Measurements from ENCODE around the gene FAAH. TPM values are rescaled to one million over a fixed set of nuclear protein-coding genes. Genes with fewer than 3 reads are reported as not detected.

The FAAH gene
- total RNA-seq, 1 experiment from 2014 or later: not detected

GRCh38 chr1:46401154-46401913 lies 7.2 kb downstream of the FAAH start:
- no peak for DNase-seq (ENCODE audit: low read depth)

GRCh38 chr1:46401964-46402626 lies 8.0 kb downstream of the FAAH start:
- DNase-seq (ENCODE audit: low read depth): peak; percentile 59

GRCh38 chr1:46403916-46404315 lies 9.8 kb downstream of the FAAH start:
- DNase-seq (ENCODE audit: low read depth): no peak

GRCh38 chr1:46404482-46405196 lies 10.5 kb downstream of the FAAH start:
- no peak for DNase-seq (ENCODE audit: low read depth)

- DNase-seq (ENCODE audit: low read depth): no peak
These were observed 11.1 kb downstream of the FAAH start for GRCh38 chr1:46405197-46405555.

GRCh38 chr1:46405724-46406123 lies 11.6 kb downstream of the FAAH start:
- no peak for DNase-seq (ENCODE audit: low read depth)

- DNase-seq (ENCODE audit: low read depth): no peak
These were observed 12.9 kb downstream of the FAAH start for GRCh38 chr1:46406881-46407608.

GRCh38 chr1:46407636-46408035 lies 13.5 kb downstream of the FAAH start:
- DNase-seq (ENCODE audit: low read depth): no peak

- DNase-seq (ENCODE audit: low read depth): no peak
These were observed 14.4 kb downstream of the FAAH start for GRCh38 chr1:46408356-46409062.

- no peak for DNase-seq (ENCODE audit: low read depth)
These were observed 14.9 kb downstream of the FAAH start for GRCh38 chr1:46409063-46409372.

GRCh38 chr1:46410156-46411009 lies 16.3 kb downstream of the FAAH start:
- DNase-seq (ENCODE audit: low read depth): no peak

- no peak for DNase-seq (ENCODE audit: low read depth)
These were observed 16.9 kb downstream of the FAAH start for GRCh38 chr1:46411010-46411405.

GRCh38 chr1:46411601-46412341 lies 17.7 kb downstream of the FAAH start:
- no peak for DNase-seq (ENCODE audit: low read depth)

- DNase-seq (ENCODE audit: low read depth): no peak
These were observed 18.9 kb downstream of the FAAH start for GRCh38 chr1:46412893-46413595.

- DNase-seq (ENCODE audit: low read depth): no peak
These were observed 19.5 kb downstream of the FAAH start for GRCh38 chr1:46413596-46413985.

GRCh38 chr1:46415514-46415913 lies 21.4 kb downstream of the FAAH start:
- DNase-seq (ENCODE audit: low read depth): no peak

GRCh38 chr1:46418976-46419375 lies 24.9 kb downstream of the FAAH start:
- DNase-seq (ENCODE audit: low read depth): no peak

GRCh38 chr1:46420533-46420915 lies 26.4 kb downstream of the FAAH start:
- DNase-seq (ENCODE audit: low read depth): no peak

- no peak for DNase-seq (ENCODE audit: low read depth)
These were observed 27.6 kb downstream of the FAAH start for GRCh38 chr1:46421739-46422138.

All from RPMI7951 (cell line).